ENCODE measurements around the gene LPP.
A peak's percentile ranks its signal among the peaks of the same experiment; 100 is the strongest.

The LPP gene

DNA sequence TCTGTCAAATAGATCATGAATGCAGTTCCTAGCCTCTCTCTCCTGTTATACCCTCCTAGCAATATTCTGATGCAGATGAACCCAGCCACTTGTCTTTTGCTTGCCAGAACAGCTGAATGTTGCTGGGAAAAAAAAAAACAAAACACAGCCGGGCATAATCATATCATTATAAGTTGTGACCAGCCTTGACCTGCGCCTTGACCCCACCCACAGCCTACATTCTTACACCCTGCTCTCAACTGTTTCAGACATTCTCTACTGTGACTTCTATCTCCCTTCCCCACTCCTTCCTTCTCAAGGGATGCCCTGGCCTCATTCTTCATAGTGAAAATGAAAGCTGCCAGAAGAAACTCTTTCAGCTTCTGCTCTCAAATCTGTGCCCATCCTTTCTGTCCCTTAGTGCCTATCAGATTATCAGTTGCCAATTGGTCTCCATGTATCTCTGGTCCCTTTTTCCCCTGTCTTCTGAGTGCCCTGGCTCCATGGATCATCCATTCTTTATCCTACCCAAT lies 628.7 kb downstream of the LPP start:
- H3K4me2 ChIP-seq (ENCODE audit: low read length), result no peak overlapping the region
- no peak overlapping the region for H3K4me3 ChIP-seq (ENCODE audit: low read length)
- no peaks in the 10 kb centered on the region for H3K9me3 ChIP-seq (ENCODE audit: control insufficient read depth, insufficient read depth, low read length)
- peaks cover 4% of the 10 kb centered on the region for H3K4me1 ChIP-seq (ENCODE audit: control insufficient read depth, low read length)
- no peaks in the 10 kb centered on the region for H3F3A ChIP-seq (ENCODE audit: control insufficient read depth, insufficient read depth)
- H3K27me3 ChIP-seq (ENCODE audit: control insufficient read depth, low read length), result no peaks in the 10 kb centered on the region
- H4K20me1 ChIP-seq (ENCODE audit: control insufficient read depth, insufficient read depth, low read depth, low read length), result no peaks in the 10 kb centered on the region
- no peaks in the 10 kb centered on the region for H3K79me2 ChIP-seq (ENCODE audit: control insufficient read depth, low read length)
- no peaks in the 10 kb centered on the region for H3K9me2 ChIP-seq (replicated peaks; ENCODE audit: control insufficient read depth, low read length)
- H3K36me3 ChIP-seq (ENCODE audit: control insufficient read depth, low read length), result no peaks in the 10 kb centered on the region
- TF ChIP-seq, protein P1, sequence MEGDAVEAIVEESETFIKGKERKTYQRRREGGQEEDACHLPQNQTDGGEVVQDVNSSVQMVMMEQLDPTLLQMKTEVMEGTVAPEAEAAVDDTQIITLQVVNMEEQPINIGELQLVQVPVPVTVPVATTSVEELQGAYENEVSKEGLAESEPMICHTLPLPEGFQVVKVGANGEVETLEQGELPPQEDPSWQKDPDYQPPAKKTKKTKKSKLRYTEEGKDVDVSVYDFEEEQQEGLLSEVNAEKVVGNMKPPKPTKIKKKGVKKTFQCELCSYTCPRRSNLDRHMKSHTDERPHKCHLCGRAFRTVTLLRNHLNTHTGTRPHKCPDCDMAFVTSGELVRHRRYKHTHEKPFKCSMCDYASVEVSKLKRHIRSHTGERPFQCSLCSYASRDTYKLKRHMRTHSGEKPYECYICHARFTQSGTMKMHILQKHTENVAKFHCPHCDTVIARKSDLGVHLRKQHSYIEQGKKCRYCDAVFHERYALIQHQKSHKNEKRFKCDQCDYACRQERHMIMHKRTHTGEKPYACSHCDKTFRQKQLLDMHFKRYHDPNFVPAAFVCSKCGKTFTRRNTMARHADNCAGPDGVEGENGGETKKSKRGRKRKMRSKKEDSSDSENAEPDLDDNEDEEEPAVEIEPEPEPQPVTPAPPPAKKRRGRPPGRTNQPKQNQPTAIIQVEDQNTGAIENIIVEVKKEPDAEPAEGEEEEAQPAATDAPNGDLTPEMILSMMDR (IDR thresholded peaks at IDR 0.05; ENCODE audit: low read depth, low read length, poor library complexity, severe bottlenecking), result no peak
- TF ChIP-seq EZH2phosphoT487 (IDR thresholded peaks at IDR 0.05; ENCODE audit: borderline replicate concordance, low read length), result no peak
- H3K27ac ChIP-seq (ENCODE audit: low read depth, low read length), result no peak overlapping the region

DNA sequence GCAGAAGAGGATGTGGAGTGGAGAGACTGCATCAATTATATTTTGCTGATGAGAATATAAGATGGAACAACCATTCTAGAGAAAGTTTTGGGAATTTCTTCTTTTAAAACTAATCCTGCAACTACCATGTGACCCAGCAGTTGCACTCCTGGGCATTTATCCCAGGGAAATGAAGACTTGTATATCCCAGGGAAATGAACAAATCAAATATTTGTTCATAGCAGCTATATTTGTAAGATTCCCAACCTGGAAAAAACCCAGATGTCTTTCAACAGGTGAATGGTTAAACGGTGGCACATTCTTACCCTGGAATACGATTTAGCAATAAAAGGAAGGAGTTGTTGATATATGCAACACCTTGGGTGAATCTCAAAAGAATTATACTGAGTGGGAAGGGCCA lies 632.5 kb downstream of the LPP start:
- no peaks in the 10 kb centered on the region for H3F3A ChIP-seq (ENCODE audit: control insufficient read depth, insufficient read depth)
- TF ChIP-seq EZH2phosphoT487 (IDR thresholded peaks at IDR 0.05; ENCODE audit: borderline replicate concordance, low read length), result no peak
- TF ChIP-seq, protein P1 (IDR thresholded peaks at IDR 0.05; ENCODE audit: low read depth, low read length, poor library complexity, severe bottlenecking), result no peak

DNA sequence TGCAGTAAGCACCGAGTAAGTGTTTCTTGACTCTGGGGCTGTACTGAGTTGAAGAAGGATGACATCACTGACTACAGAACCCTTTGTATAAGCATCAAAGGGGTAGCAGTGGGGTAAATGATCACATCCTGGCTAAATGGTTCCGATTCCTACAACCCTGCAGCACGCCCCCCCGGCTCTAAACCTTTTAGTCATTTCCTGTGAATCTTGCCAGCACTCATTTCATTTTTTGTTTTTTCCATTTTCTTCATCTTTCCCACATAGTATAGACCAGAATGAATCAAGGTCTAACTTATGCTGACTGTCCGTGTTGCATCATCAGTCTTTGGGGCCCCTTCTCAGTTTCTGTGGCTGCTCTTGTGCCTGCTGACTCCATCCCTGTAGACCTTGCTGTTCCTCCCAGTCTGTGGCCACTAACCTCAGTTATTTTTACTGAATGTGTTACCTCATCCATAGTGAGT lies 634.7 kb downstream of the LPP start:
- Histone ChIP-seq H3K79me2 (ENCODE audit: control insufficient read depth, low read length) (no peaks in the 10 kb centered on the region), H3K9me2 (replicated peaks; ENCODE audit: control insufficient read depth, low read length) (no peaks in the 10 kb centered on the region), H3K4me2 (ENCODE audit: low read length) (peak overlapping the region; percentile 47), H3K4me1 (ENCODE audit: control insufficient read depth, low read length) (peaks cover 64% of the 10 kb centered on the region), H3K36me3 (ENCODE audit: control insufficient read depth, low read length) (peaks cover 4% of the 10 kb centered on the region; the same call in 1 of the 2 replicates), H3F3A (ENCODE audit: control insufficient read depth, insufficient read depth) (0 out of 2 replicates have a peak, but pooled peaks cover 2% of the 10 kb centered on the region), H4K20me1 (ENCODE audit: control insufficient read depth, insufficient read depth, low read depth, low read length) (no peaks in the 10 kb centered on the region), H3K4me3 (ENCODE audit: low read length) (peak overlapping the region; percentile 42), H3K9me3 (ENCODE audit: control insufficient read depth, insufficient read depth, low read length) (no peaks in the 10 kb centered on the region), H3K27me3 (ENCODE audit: control insufficient read depth, low read length) (no peaks in the 10 kb centered on the region), H3K27ac (ENCODE audit: low read depth, low read length) (peak overlapping the region; percentile 39)
- TF ChIP-seq EZH2phosphoT487 (IDR thresholded peaks at IDR 0.05; ENCODE audit: borderline replicate concordance, low read length), result no peak
- TF ChIP-seq, protein P1 (IDR thresholded peaks at IDR 0.05; ENCODE audit: low read depth, low read length, poor library complexity, severe bottlenecking), result no peak

More for the DNA sequence above, 632.5 kb downstream of the LPP start:
- Histone ChIP-seq H3K27ac (ENCODE audit: low read depth, low read length) (no peak overlapping the region), H3K4me2 (ENCODE audit: low read length) (no peak overlapping the region), H3K79me2 (ENCODE audit: control insufficient read depth, low read length) (no peaks in the 10 kb centered on the region), H3K27me3 (ENCODE audit: control insufficient read depth, low read length) (no peaks in the 10 kb centered on the region), H3K9me2 (replicated peaks; ENCODE audit: control insufficient read depth, low read length) (no peaks in the 10 kb centered on the region), H3K4me1 (ENCODE audit: control insufficient read depth, low read length) (peaks cover 41% of the 10 kb centered on the region), H3K9me3 (ENCODE audit: control insufficient read depth, insufficient read depth, low read length) (no peaks in the 10 kb centered on the region), H3K36me3 (ENCODE audit: control insufficient read depth, low read length) (peaks cover 4% of the 10 kb centered on the region; the same call in 1 of the 2 replicates), H4K20me1 (ENCODE audit: control insufficient read depth, insufficient read depth, low read depth, low read length) (no peaks in the 10 kb centered on the region), H3K4me3 (ENCODE audit: low read length) (no peak overlapping the region)
